ENCODE measurements around the gene OBSCN.

The OBSCN gene

DNA sequence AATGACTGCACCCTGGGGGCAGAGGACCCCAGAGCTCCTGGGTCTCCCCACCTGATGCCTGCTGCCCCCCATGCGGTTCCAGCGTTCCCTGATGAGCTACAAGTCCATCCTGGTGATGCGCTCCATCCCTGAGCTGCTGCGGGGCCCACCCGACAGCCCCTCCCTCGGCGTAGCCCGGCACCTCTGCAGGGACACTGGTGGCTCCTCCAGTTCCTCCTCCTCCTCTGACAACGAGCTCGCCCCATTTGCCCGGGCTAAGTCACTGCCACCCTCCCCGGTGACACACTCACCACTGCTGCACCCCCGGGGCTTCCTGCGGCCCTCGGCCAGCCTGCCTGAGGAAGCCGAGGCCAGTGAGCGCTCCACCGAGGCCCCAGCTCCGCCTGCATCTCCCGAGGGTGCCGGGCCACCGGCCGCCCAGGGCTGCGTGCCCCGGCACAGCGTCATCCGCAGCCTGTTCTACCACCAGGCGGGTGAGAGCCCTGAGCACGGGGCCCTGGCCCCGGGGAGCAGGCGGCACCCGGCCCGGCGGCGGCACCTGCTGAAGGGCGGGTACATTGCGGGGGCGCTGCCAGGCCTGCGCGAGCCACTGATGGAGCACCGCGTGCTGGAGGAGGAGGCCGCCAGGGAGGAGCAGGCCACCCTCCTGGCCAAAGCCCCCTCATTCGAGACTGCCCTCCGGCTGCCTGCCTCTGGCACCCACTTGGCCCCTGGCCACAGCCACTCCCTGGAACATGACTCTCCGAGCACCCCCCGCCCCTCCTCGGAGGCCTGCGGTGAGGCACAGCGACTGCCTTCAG, 163.3 kb downstream of the OBSCN start:
- no peak for DNase-seq

DNA sequence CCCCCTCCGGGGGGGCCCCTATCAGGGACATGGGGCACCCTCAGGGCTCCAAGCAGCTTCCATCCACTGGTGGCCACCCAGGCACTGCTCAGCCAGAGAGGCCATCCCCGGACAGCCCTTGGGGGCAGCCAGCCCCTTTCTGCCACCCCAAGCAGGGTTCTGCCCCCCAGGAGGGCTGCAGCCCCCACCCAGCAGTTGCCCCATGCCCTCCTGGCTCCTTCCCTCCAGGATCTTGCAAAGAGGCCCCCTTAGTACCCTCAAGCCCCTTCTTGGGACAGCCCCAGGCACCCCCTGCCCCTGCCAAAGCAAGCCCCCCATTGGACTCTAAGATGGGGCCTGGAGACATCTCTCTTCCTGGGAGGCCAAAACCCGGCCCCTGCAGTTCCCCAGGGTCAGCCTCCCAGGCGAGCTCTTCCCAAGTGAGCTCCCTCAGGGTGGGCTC, 163.9 kb downstream of the OBSCN start:
- DNase-seq = no peak

DNA sequence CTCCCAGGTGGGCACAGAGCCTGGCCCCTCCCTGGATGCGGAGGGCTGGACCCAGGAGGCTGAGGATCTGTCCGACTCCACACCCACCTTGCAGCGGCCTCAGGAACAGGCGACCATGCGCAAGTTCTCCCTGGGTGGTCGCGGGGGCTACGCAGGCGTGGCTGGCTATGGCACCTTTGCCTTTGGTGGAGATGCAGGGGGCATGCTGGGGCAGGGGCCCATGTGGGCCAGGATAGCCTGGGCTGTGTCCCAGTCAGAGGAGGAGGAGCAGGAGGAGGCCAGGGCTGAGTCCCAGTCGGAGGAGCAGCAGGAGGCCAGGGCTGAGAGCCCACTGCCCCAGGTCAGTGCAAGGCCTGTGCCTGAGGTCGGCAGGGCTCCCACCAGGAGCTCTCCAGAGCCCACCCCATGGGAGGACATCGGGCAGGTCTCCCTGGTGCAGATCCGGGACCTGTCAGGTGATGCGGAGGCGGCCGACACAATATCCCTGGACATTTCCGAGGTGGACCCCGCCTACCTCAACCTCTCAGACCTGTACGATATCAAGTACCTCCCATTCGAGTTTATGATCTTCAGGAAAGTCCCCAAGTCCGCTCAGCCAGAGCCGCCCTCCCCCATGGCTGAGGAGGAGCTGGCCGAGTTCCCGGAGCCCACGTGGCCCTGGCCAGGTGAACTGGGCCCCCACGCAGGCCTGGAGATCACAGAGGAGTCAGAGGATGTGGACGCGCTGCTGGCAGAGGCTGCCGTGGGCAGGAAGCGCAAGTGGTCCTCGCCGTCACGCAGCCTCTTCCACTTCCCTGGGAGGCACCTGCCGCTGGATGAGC, 164.5 kb downstream of the OBSCN start:
- no peak for DNase-seq

DNA sequence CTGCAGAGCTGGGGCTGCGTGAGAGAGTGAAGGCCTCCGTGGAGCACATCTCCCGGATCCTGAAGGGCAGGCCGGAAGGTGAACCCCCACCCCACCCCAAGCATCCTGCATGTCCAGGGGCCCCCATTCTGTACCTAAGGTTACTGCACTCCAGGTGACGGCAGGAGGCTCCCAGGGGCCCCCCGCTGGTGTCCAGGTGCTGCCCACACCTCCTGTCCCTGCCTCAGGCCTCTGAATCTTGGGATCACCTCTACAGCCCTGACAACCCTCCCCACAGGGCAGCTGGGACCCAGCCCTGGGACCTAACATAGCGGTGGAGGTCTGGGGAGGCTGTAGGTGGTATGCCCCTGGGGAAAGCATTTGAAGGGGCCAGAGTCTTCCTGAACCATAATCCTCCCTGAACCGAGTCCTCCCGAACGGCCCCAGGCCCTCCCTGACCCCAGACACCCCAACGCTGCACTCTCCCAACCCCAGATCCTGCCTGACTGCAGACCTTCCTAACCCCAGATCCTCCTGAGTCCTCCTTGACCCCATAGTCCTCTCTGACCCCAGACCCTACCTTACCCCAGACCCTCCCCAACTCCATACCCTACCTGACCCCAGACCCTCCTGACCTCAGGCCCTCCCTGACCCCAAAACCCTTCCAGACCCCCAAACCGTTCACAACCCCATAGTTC, 165.3 kb downstream of the OBSCN start:
- no peak for DNase-seq

DNA sequence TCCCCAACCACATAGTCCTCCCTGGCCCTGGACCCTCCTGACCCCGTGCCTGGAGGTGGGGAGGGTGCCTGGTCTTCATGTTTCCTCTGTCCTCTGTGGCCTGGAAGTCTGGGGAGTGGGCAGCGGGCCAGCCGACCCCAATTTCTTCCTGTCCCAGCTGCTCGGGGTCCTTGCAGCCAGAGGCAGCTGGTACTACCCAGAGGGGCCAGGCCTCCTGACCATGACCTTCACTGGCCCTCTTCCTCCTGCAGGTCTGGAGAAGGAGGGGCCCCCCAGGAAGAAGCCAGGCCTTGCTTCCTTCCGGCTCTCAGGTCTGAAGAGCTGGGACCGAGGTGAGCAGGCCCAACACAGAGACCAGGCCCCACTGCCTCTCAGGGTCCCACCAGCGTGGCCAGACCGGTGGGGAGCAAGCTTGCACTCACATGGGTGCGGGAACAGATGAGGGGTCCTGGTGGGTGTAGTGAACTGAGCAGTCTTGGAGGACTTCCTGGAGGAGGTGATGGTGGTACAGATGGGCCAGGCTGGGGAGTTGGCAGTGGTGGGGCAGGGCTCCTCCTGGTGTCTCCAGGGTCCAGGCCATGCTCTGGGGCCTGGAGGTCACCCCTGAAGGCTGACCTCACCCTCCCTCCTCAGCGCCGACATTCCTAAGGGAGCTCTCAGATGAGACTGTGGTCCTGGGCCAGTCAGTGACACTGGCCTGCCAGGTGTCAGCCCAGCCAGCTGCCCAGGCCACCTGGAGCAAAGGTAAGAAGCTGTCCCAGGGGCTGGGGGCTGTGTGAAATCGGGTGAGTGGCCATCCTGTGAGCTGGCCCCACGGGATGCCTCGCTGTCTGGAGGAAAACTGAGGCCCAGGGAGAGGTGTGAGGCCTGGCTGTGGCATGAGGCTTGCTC, 166.1 kb downstream of the OBSCN start:
- DNase-seq = no peak

DNA sequence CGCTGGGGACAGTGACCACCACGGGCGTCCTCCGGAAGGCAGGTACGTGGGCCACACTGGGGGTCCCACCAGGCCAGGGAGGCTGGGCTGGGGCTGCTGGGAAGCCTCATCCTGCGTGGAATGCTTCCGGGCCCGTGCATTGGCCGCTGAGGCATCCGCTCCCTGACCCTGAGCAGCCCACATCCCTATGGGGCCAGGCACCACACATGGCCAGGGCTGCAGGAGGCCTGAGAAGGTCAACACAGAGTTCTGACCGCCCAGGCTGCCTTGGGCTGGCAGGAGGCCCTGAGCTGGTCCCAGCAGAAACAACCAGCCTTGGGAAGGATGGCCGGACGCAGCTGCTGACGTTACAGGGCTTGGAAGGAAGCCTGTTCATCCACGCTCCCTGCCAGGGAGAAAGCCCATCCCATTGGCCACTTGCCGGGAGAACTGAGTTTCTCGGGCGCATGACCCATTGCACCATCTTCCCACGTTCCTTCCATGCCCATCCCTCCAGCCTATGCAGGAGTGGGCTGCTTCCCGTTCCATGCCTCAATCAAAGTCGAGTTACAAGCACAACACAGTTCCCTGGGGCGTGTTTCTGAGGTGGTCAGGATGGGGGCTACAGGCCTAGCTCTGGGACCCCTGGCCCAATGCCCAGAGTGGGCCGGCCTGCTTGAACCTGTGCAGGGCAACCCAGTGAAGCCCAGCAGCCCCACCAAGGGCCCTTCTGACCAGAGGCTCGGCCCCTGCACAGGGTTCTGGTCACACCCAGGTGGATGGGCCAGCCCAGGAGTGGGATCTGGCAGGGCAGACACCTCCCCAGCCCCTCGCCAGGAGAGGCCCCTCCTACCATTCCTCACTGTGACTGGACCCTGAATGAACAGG, 167.1 kb downstream of the OBSCN start:
- no peak for DNase-seq

DNA sequence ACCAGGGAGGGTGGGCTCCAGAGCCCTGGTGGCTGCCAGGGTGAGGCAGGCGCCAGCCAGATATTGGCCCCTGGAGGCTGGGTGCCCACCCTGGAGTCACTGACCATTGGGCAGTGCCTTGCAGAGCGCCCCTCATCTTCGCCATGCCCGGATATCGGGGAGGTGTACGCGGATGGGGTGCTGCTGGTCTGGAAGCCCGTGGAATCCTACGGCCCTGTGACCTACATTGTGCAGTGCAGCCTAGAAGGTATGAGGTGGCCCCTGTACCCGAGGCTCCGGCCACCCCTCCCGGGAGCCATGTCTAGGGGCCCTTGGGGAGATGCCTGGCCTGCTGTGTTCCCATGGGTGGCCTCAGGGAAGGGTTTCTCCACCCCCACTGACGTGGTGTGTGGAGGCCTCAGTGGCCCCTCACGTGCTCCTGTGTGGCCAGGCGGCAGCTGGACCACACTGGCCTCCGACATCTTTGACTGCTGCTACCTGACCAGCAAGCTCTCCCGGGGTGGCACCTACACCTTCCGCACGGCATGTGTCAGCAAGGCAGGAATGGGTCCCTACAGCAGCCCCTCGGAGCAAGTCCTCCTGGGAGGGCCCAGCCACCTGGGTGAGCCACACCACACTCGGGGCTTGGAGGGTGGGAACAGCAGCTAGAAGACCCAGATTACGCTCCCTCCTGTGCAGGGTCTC, 167.9 kb downstream of the OBSCN start:
- no peak for DNase-seq

DNA sequence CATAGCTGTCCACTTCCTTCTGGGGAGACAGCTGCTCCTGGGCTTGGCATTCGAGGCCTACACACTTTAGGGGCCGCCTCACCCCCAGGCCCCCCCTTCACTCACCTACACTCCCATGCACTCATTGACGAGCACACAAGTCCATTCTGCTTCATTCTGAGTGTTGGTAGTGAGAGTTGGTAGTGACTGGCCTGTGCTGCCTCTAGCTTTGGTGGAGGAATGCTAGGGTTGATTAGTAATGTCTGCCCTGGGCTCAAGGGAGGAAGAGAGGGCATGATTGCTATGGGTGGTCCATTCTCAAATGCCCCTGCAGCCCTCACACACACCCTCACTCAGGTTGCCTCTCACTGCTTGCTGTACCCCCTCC, 168.4 kb downstream of the OBSCN start:
- DNase-seq = no peak

DNA sequence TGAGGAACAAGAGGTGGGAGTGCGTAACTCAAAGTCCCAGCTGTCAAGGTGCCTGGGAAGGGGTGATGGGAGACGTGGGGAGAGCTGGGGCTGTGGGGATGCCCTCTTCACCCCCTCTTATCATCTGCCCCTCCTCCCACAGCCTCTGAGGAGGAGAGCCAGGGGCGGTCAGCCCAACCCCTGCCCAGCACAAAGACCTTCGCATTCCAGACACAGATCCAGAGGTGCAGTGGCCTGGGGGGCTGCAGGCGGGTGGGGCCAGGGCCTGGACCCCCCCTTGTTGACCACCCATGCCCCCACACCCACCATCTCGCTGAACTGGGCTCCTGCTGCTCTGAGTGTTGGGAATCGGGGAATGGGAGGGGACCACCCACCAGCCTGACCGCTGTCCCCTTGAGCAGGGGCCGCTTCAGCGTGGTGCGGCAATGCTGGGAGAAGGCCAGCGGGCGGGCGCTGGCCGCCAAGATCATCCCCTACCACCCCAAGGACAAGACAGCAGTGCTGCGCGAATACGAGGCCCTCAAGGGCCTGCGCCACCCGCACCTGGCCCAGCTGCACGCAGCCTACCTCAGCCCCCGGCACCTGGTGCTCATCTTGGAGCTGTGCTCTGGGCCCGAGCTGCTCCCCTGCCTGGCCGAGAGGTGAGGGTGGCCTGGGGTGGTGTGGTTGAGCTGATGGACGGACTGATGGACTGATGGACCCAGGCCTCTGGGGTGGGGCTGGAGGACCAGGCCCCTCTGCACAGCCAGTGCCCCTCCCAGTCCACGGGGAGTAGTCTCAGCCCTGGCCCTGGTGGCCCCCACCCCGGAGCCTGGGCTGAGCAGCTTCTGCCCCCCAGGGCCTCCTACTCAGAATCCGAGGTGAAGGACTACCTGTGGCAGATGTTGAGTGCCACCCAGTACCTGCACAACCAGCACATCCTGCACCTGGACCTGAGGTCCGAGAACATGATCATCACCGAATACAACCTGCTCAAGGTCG, 169.1 kb downstream of the OBSCN start:
- no peak for DNase-seq

DNA sequence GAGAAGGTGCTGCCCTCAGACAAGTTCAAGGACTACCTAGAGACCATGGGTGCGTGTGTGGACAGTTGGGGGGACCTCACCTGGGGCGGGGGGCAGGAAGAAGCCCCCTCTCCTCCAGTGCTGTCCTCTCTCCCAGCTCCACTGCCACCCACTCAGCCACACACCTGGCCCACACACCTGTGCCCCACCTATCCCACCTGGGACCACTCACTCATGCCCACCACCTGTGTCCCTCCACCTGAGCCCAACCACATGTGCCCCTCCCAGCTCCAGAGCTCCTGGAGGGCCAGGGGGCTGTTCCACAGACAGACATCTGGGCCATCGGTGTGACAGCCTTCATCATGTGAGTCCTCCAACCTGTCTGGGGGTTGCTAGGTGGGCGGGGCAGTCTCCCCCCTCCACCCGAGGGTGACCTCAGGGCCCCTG, 169.8 kb downstream of the OBSCN start:
- no peak for DNase-seq

DNA sequence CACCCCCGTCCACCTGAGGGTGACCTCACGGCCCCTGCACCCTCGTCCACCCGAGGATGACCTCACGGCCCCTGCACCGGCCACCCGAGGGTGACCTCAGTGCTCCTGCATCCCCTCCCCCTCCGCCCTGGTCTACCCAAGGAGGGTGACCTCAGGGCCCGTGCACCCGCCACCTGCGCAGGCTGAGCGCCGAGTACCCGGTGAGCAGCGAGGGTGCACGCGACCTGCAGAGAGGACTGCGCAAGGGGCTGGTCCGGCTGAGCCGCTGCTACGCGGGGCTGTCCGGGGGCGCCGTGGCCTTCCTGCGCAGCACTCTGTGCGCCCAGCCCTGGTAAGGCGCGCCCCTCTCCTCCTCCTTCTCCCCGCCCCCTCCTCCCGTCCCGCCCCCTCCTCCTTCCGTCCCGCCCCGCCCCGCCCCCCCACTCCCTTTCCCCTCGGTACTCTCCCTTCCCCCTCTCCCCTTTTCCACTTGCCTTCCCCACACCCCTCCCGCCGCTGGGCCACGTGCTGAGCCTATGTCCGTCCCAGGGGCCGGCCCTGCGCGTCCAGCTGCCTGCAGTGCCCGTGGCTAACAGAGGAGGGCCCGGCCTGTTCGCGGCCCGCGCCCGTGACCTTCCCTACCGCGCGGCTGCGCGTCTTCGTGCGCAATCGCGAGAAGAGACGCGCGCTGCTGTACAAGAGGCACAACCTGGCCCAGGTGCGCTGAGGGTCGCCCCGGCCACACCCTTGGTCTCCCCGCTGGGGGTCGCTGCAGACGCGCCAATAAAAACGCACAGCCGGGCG, 170.4 kb downstream of the OBSCN start:
- DNase-seq = peak; percentile 26 to 64 (median 51)

DNA sequence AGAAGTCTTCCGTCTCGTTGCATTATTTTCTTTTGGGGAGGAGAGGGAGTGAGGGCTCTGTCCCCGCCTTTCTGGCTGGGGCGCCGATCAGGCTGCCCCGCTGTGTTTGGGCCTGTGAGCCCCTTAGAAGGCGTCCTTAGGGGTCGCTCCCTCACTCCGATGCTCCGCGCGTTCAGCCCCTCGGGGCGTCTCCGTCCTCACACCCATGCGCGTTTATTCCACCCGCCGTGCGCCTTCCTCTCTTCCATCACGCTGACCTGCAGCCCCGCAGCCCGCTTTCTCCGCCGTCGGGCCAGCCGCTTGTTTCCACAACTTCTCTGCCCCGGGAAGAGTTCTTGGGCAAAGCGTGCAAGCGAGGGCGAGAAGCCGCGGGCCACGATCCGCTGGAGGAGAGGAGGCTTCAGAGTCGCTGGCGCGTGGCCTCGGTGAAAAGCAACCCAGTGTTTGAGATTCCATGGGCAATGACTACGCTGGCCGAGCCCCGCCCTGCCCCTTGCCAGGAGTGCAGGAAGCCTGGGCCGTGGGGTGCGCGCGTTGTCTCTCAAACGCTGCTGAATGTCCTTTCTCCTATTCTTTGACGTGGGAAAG, 171.1 kb downstream of the OBSCN start:
- DNase-seq = peak in 1 of 6 experiments; percentile 57

DNA sequence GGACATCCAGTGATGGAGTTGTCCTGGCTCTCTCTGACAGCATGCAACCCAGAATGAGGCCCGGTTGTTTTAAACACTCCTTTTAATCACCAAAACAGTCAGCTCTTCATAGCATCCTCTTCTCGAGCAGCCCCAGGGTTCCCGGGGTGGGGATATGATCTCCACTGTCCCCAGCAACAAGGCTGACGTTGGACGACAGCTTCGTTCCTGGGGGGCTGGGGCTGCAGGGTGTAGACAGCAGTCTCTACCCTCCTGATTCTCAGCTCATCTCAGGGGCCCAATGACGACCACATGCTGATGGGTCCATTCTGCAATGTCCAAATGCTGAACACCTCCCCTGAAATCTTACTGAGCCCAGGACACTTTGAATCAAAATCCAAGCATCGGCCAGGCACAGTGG, 171.8 kb downstream of the OBSCN start:
- DNase-seq = no peak

DNA sequence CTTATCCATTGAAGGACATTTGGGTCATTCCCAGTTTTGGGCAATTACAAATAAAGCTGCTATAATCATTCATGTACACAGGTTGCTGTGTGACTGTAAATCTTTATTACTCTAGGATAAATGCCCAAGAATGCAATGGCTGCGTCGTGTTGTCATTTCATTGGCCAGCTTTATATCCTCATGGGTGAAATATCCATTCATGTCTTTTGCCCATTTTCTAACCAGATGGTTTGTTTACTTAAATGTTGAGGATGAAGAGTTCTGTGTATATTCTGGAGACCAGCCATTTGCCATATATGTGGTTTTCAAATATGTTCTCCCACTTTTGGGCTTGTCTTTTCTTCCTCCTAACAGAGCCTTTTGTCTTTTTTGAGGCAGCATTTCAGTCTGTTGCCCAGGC, 173.5 kb downstream of the OBSCN start:
- no peak for DNase-seq

DNA sequence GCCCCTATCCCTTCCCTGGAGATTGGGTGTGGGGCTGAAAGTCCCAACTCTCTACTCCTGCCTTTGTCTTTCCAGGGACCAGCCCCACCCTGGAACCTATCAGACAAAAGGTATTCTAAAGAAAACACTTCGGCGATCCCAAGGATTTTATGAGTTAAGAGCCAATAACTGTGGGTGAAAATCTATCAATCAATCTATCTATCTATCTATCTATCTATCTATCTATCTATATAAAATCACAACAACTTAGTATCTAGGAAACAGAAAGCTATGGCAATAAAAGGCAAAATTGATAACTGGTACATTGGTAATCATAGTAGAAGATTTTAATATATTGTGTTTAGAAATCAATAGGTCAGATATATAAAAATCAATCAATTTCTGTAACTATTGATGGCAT, 175.9 kb downstream of the OBSCN start:
- no peak for DNase-seq

DNA sequence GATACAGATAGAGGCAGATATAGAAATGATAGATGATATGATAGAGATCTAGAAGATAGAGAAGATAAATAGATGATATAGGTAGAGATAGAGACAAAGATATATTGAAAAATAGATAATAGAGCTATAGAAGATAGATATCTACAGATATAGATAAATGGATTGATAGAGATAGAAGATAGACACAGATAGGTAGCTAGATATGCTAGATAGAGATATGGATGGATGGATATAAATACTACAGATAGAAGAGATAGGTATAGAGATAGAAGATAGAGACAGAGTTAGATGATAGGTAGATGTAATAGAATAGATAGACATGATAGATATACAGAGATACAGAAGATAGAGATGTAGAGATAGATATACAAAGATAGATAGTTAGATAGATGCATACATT, 177.4 kb downstream of the OBSCN start:
- no peak for DNase-seq

DNA sequence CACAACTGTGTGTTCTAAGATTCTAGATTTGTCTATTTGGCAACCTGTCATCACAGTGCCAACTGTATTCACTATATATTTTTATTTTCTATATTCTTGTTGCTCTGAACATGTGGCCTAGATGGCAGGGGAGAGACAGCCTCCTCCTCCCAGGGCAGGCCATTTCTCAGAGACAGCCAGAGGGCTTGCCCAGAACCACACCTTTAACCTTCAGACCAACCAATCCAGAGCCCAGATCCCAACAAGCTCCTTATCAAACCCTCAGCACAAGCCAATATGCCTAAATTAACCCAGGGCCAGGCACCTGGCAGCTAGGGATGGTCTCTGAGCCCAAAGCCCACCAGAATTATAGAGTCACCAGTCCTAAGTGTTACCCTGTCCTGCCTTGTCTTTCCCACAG, 179.5 kb downstream of the OBSCN start:
- DNase-seq = no peak

DNA sequence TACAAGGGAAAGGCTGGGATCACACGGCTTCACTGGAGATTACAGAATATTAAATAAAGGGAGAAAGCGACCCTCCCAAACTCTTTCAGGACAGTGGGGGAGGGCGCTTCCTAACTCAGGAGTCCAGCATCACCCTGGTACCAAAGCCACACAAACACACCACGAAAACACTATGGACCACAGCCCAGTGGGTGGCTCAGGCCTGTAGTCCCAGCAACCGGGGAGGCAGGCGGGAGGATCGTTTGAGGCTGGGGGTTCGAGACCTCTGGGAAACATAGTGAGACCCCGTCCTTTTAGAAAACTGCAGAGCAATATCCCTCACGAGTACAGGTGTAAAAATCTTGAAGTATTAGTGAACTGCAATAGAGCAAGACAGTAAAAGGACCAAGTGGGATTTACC, 182.8 kb downstream of the OBSCN start:
- no peak for DNase-seq

Measured in stimulated activated naive CD4-positive, alpha-beta T cell (primary cell).